BE2C (cell line): Measurements from ENCODE around the gene MARCKS. TPM values are rescaled to one million over a fixed set of nuclear protein-coding genes. Genes with fewer than 3 reads are reported as not detected.

Experiments
- DNase-seq: peaks from one replicate; pipeline ENCODE4 v3.0.0-alpha.2; 2020
- H3K27me3 ChIP-seq: fragments of 250-450 bp; sonication (Bioruptor Pico); 2 replicates; pipeline ENCODE4 v1.5.1; 2020; ENCODE audit warnings: mild to moderate bottlenecking
- H3K36me3 ChIP-seq: fragments of 250-450 bp; sonication (Bioruptor Pico); 2 replicates; pipeline ENCODE4 v1.5.1; 2020; ENCODE audit warnings: mild to moderate bottlenecking
- H3K4me1 ChIP-seq: fragments of 250-450 bp; sonication (Bioruptor Pico); 2 replicates; pipeline ENCODE4 v1.5.1; 2020
- H3K4me3 ChIP-seq: 2 replicates; pipeline ENCODE4 v1.5.1; 2011; ENCODE audit warnings: low read depth, low read length
- H3K9me3 ChIP-seq: fragments of 250-450 bp; sonication (Bioruptor Pico); 2 replicates; pipeline ENCODE4 v1.5.1; 2020
- CTCF ChIP-seq: IDR thresholded peaks from 2 replicates; pipeline ENCODE4 v1.5.1; 2012; ENCODE audit warnings: mild to moderate bottlenecking, low read depth, low read length
- polyA plus RNA-seq: library from polyadenylated mRNA; unstranded; fragments of >200 nt; gene quantifications from one replicate; pipeline ENCODE4 v1.2.1, GENCODE V29; 2012; ENCODE audit warnings: low read depth, missing spikeins; ENCODE audit not compliant: insufficient read length, insufficient read depth

Gene MARCKS
- polyA plus RNA-seq, result 45.7 TPM

- H3K27me3 ChIP-seq, result no peaks in the 10 kb centered on the region
- H3K4me3 ChIP-seq, result peak within 1 kb of the TSS; percentile 90
- H3K36me3 ChIP-seq, result peaks cover 15% of the 10 kb centered on the region
- TF ChIP-seq CTCF, result no peak
- no peaks in the 10 kb centered on the region; the same call in 1 of the 2 replicates for H3K4me1 ChIP-seq
- peak; percentile 91 for DNase-seq
- H3K9me3 ChIP-seq, result no peaks in the 10 kb centered on the region
Measured at GRCh38 chr6:113856625-113857555, at the start of gene MARCKS. Gene MARCKS, plus strand, starts transcription at chr6:113857345. Its CDS starts 401 bp downstream, at chr6:113857746.

GRCh38 chr6:113809826-113810225 lies 47.3 kb upstream of the MARCKS start:
- no peak overlapping the region for H3K4me3 ChIP-seq
- no peaks in the 10 kb centered on the region for H3K36me3 ChIP-seq
- no peaks in the 10 kb centered on the region for H3K27me3 ChIP-seq
- DNase-seq, result no peak
- no peak for TF ChIP-seq CTCF
- H3K9me3 ChIP-seq, result no peaks in the 10 kb centered on the region
- H3K4me1 ChIP-seq, result no peaks in the 10 kb centered on the region

- no peak for DNase-seq
- Histone ChIP-seq H3K36me3 (no peaks in the 10 kb centered on the region), H3K9me3 (no peaks in the 10 kb centered on the region; the same call in 1 of the 2 replicates), H3K27me3 (no peaks in the 10 kb centered on the region), H3K4me3 (no peak overlapping the region), H3K4me1 (no peaks in the 10 kb centered on the region)
- TF ChIP-seq CTCF, result no peak
Measured at GRCh38 chr6:113813142-113813541, 44.0 kb upstream of the MARCKS start.

- DNase-seq, result no peak
- no peaks in the 10 kb centered on the region for H3K27me3 ChIP-seq
- peaks cover 4% of the 10 kb centered on the region for H3K4me1 ChIP-seq
- H3K9me3 ChIP-seq, result no peaks in the 10 kb centered on the region; the same call in 1 of the 2 replicates
- no peaks in the 10 kb centered on the region for H3K36me3 ChIP-seq
- no peak overlapping the region for H3K4me3 ChIP-seq
- no peak for TF ChIP-seq CTCF
Measured at GRCh38 chr6:113818578-113818977, 38.6 kb upstream of the MARCKS start.

GRCh38 chr6:113819169-113819830 lies 37.8 kb upstream of the MARCKS start:
- H3K27me3 ChIP-seq, result no peaks in the 10 kb centered on the region
- H3K36me3 ChIP-seq, result no peaks in the 10 kb centered on the region
- no peaks in the 10 kb centered on the region; the same call in 1 of the 2 replicates for H3K9me3 ChIP-seq
- no peak for DNase-seq
- H3K4me1 ChIP-seq, result peaks cover 4% of the 10 kb centered on the region
- TF ChIP-seq CTCF, result no peak
- H3K4me3 ChIP-seq, result no peak overlapping the region
